GM18861 (cell line): ENCODE measurements around the gene TBC1D25.

Source experiments
- ATAC-seq: cut with Tn5 transposase; IDR thresholded peaks from one replicate; pipeline ENCODE4 v1.9.1; 2021; ENCODE audit not compliant: unreplicated experiment

TBC1D25 gene

GRCh38 chrX:48599341-48599740 is 59.8 kb downstream of the TBC1D25 start:
- ATAC-seq, result no peak

GRCh38 chrX:48600226-48600625 is 60.7 kb downstream of the TBC1D25 start:
- ATAC-seq, result no peak

GRCh38 chrX:48601741-48602394 is 62.4 kb downstream of the TBC1D25 start:
- ATAC-seq, result no peak

GRCh38 chrX:48604701-48605100 is 65.2 kb downstream of the TBC1D25 start:
- no peak for ATAC-seq

GRCh38 chrX:48606091-48606490 is 66.6 kb downstream of the TBC1D25 start:
- ATAC-seq, result no peak

GRCh38 chrX:48611703-48612102 is 72.2 kb downstream of the TBC1D25 start:
- ATAC-seq, result no peak
